Measurements from ENCODE around the gene USP6NL. TPM values are rescaled to one million over a fixed set of nuclear protein-coding genes. Genes with fewer than 3 reads are reported as not detected.

Gene USP6NL
- total and polyA plus RNA-seq, 2 of the 8 experiments (the other 6 are each of a cell fraction or from before 2014, with no cell fraction given), result 10.9 to 28.8 TPM

GRCh38 chr10:11605807-11606408 lies 5.5 kb downstream of the USP6NL start:
- WGBS, 2 experiments (ENCODE audit: extremely low coverage in 1 of 2, insufficient coverage in 1 of 2, insufficient read length in 1 of 2, insufficient replicate concordance in 2 of 2, low coverage in 1 of 2, low lambda C conversion rate in 2 of 2, missing lambda C conversion rate in 1 of 2), result 74% methylated on average over 2 of the region's 2 CpGs; no CpG with 5 or more reads in 1 of the 2 experiments
- Histone ChIP-seq H3K79me2 (ENCODE audit: control insufficient read depth in 1 of 2, insufficient read depth in 2 of 2, low read length in 2 of 2) (peaks cover 17 to 100% of the 10 kb centered on the region in 2 experiments), H3K23me2 (ENCODE audit: low read depth, low read length) (peaks cover 2% of the 10 kb centered on the region; the same call in 1 of the 2 replicates), H3K4ac (replicated peaks; ENCODE audit: insufficient read length, low read depth, low read length) (no peak overlapping the region), H3K56ac (replicated peaks; ENCODE audit: insufficient read length, low read depth, low read length) (no peak overlapping the region), H3K9ac (replicated peaks in 1 of 4; ENCODE audit: extremely low read depth in 1 of 4, low read depth in 3 of 4, low read length in 3 of 4) (no peak overlapping the region), H2BK5ac (ENCODE audit: low read depth, low read length) (no peak overlapping the region), H3K9me3 (ENCODE audit: insufficient read depth in 2 of 2, low read depth in 1 of 2, low read length in 1 of 2) (no peaks in the 10 kb centered on the region), H4K20me1 (replicated peaks in 1 of 2; ENCODE audit: control insufficient read depth in 1 of 2, insufficient read depth in 2 of 2, low read length in 2 of 2) (peaks cover 11 to 14% of the 10 kb centered on the region in 2 experiments), H2AFZ (ENCODE audit: low read length) (no peak overlapping the region), H3K4me2 (ENCODE audit: insufficient read depth in 1 of 2, low read depth in 2 of 2, low read length in 2 of 2) (no peak overlapping the region), H2AK5ac (ENCODE audit: low read depth, low read length) (no peak overlapping the region), H3K23ac (ENCODE audit: insufficient read length) (no peak overlapping the region), H3K18ac (ENCODE audit: extremely low read depth, low read length) (no peak overlapping the region), H2BK15ac (ENCODE audit: low read length) (no peak overlapping the region), H3K4me1 (replicated peaks in 1 of 4; ENCODE audit: control insufficient read depth in 3 of 4, insufficient read depth in 4 of 4, low read length in 3 of 4) (peaks cover 4 to 17% (median 12%) of the 10 kb centered on the region in 4 experiments), H2BK20ac (ENCODE audit: low read length) (no peak overlapping the region), H4K5ac (ENCODE audit: insufficient read length, low read depth, low read length) (no peak overlapping the region), H4K8ac (ENCODE audit: extremely low read depth, insufficient read depth, low read length) (no peak overlapping the region), H2BK12ac (ENCODE audit: low read depth, low read length) (no peak overlapping the region), H3K36me3 (ENCODE audit: control insufficient read depth in 2 of 4, insufficient read depth in 4 of 4, low read length in 3 of 4) (no peaks in the 10 kb centered on the region), H3K27me3 (replicated peaks in 1 of 4; ENCODE audit: control insufficient read depth in 3 of 4, extremely low read depth in 1 of 4, insufficient read depth in 3 of 4, low read length in 3 of 4) (no peaks in the 10 kb centered on the region), H3K4me3 (ENCODE audit: extremely low read depth in 1 of 4, insufficient read depth in 2 of 4, low read depth in 3 of 4, low read length in 4 of 4) (no peak overlapping the region), H3K14ac (ENCODE audit: insufficient read length) (no peak overlapping the region), H4K91ac (replicated peaks; ENCODE audit: insufficient read length, low read length) (no peak overlapping the region), H2BK120ac (replicated peaks; ENCODE audit: low read depth, low read length) (no peak overlapping the region), H3K27ac (ENCODE audit: low read depth, low read length) (no peak overlapping the region), H3K79me1 (ENCODE audit: low read depth, low read length) (no peaks in the 10 kb centered on the region; the same call in 1 of the 2 replicates)
- no peak for TF ChIP-seq ZNF274 (IDR thresholded peaks at IDR 0.05; ENCODE audit: borderline replicate concordance, extremely low read depth, low read length)
- no peak for TF ChIP-seq JUN (IDR thresholded peaks at IDR 0.05; ENCODE audit: low read depth, low read length)
- no peak for TF ChIP-seq CHD1 (IDR thresholded peaks at IDR 0.05; ENCODE audit: low read depth, low read length)
- TF ChIP-seq JUND (IDR thresholded peaks at IDR 0.05; ENCODE audit: low read length), result no peak
- TF ChIP-seq SIX5 (IDR thresholded peaks at IDR 0.05; ENCODE audit: low read depth, low read length), result no peak
- TF ChIP-seq SP4 (IDR thresholded peaks at IDR 0.05; ENCODE audit: low read length), result no peak
- no peak for TF ChIP-seq YY1 (IDR thresholded peaks at IDR 0.05; ENCODE audit: low read depth, low read length)
- TF ChIP-seq GTF2F1 (IDR thresholded peaks at IDR 0.05; ENCODE audit: borderline replicate concordance, low read depth, low read length), result no peak
- TF ChIP-seq RAD21 (IDR thresholded peaks at IDR 0.05 in 1 of 2, conservative IDR thresholded peaks at IDR 0.05 in 1 of 2; ENCODE audit: low read depth in 2 of 2, low read length in 2 of 2), result no peak
- POLR2A ChIA-PET (ENCODE audit: partially characterized antibody), result no interaction called here
- no peak for DNase-seq (ENCODE audit: low read depth in 1 of 2, low spot score in 2 of 2)
- CTCF ChIA-PET (ENCODE audit: partially characterized antibody), result no interaction called here
- no peak for FAIRE-seq
